Thoracic aorta (tissue), 2 donors: ENCODE measurements around the gene USP43. TPM values are rescaled to one million over a fixed set of nuclear protein-coding genes. Genes with fewer than 3 reads are reported as not detected.

Experiments used
- ATAC-seq: fragments of 150-250 bp; one replicate; pipeline ENCODE4 v1.8.0; 2017; ENCODE audit warnings: low read depth; ENCODE audit not compliant: insufficient number of reproducible peaks, low FRiP score
- DNase-seq: peaks from one replicate; pipeline ENCODE4 v3.0.0-alpha.2; 2020; ENCODE audit warnings: low spot score
- H3K27ac ChIP-seq, 2 donors: fragments of 200-600 bp; sonication (generic); 1 replicate in 1 of 2; 2 replicates in 1 of 2; pipeline ENCODE4 v1.5.1; 2016; ENCODE audit warnings: mild to moderate bottlenecking in 2 of 2, moderate library complexity in 2 of 2
- H3K27me3 ChIP-seq: fragments of 200-600 bp; sonication (generic); replicated peaks from 2 replicates; pipeline ENCODE4 v1.6.0; 2016; ENCODE audit warnings: mild to moderate bottlenecking; ENCODE audit not compliant: insufficient read depth
- H3K36me3 ChIP-seq: fragments of 200-600 bp; sonication (generic); one replicate; pipeline ENCODE4 v1.5.1; 2016
- H3K4me1 ChIP-seq, 2 donors: fragments of 200-600 bp; sonication (generic); 1 replicate in 1 of 2; 2 replicates in 1 of 2; pipeline versions ENCODE4 v1.5.1 to v1.6.0; 2016; ENCODE audit warnings: low read depth in 2 of 2, mild to moderate bottlenecking in 1 of 2; ENCODE audit not compliant: control insufficient read depth in 1 of 2
- H3K4me3 ChIP-seq: fragments of 200-600 bp; sonication (generic); 2 replicates; pipeline ENCODE4 v1.5.1; 2016; ENCODE audit warnings: mild to moderate bottlenecking
- H3K9me3 ChIP-seq: fragments of 200-600 bp; sonication (generic); 2 replicates; pipeline ENCODE4 v1.5.1; 2016
- CTCF ChIP-seq: fragments of 200-600 bp; sonication (generic); IDR thresholded peaks from one replicate; pipeline ENCODE4 v1.5.1; 2019; ENCODE audit warnings: antibody characterized with exemption
- total RNA-seq, 2 donors: library from RNA; depleted of rRNA; stranded (reverse); fragments of >200 nt; gene quantifications; one replicate each; pipeline versions ENCODE4 v1.1.0 to v1.2.3, GENCODE V29; 2016

The USP43 gene
- total RNA-seq, 2 donors from 2014 or later: 0.21 TPM; not detected in 1

- ATAC-seq (no peak), DNase-seq (no peak)
- no peaks in the 10 kb centered on the region for H3K9me3 ChIP-seq
- no peaks in the 10 kb centered on the region for H3K27me3 ChIP-seq
- no peak for TF ChIP-seq CTCF
- H3K4me1 ChIP-seq: no peaks in the 10 kb centered on the region
- H3K4me3 ChIP-seq: no peak overlapping the region
- H3K36me3 ChIP-seq: no peaks in the 10 kb centered on the region
- H3K27ac ChIP-seq: no peak overlapping the region
These were observed 55.6 kb downstream of the USP43 start for GRCh38 chr17:9700754-9701476.

- Histone ChIP-seq H3K36me3 (no peaks in the 10 kb centered on the region), H3K9me3 (no peaks in the 10 kb centered on the region), H3K4me1 (no peaks in the 10 kb centered on the region), H3K4me3 (no peak overlapping the region), H3K27me3 (no peaks in the 10 kb centered on the region), H3K27ac (no peak overlapping the region)
- DNase-seq (no peak), ATAC-seq (no peak)
- TF ChIP-seq CTCF: no peak
These were observed 57.2 kb downstream of the USP43 start for GRCh38 chr17:9702482-9702881.

- TF ChIP-seq CTCF: no peak
These were observed 57.8 kb downstream of the USP43 start for GRCh38 chr17:9702914-9703780.

GRCh38 chr17:9703781-9704082, 58.4 kb downstream of the USP43 start:
- TF ChIP-seq CTCF: no peak
- Histone ChIP-seq H3K36me3 (no peaks in the 10 kb centered on the region), H3K27ac (no peak overlapping the region), H3K9me3 (no peaks in the 10 kb centered on the region), H3K4me3 (no peak overlapping the region), H3K27me3 (no peaks in the 10 kb centered on the region), H3K4me1 (no peaks in the 10 kb centered on the region)
- ATAC-seq (no peak), DNase-seq (no peak)

More at GRCh38 chr17:9702914-9703780, 57.8 kb downstream of the USP43 start:
- H3K27me3 ChIP-seq: no peaks in the 10 kb centered on the region
- no peak for ATAC-seq
- H3K9me3 ChIP-seq: no peaks in the 10 kb centered on the region
- no peaks in the 10 kb centered on the region for H3K4me1 ChIP-seq
- no peak overlapping the region for H3K27ac ChIP-seq
- H3K36me3 ChIP-seq: no peaks in the 10 kb centered on the region
- no peak for DNase-seq
- no peak overlapping the region for H3K4me3 ChIP-seq

- no peak for ATAC-seq
- no peak for TF ChIP-seq CTCF
- Histone ChIP-seq H3K4me1 (no peaks in the 10 kb centered on the region), H3K27me3 (no peaks in the 10 kb centered on the region), H3K9me3 (no peaks in the 10 kb centered on the region), H3K27ac (no peak overlapping the region), H3K36me3 (no peaks in the 10 kb centered on the region), H3K4me3 (no peak overlapping the region)
- no peak for DNase-seq
These were observed 60.4 kb downstream of the USP43 start for GRCh38 chr17:9705745-9706144.
